Upper lobe of left lung (tissue), 4 donors: ENCODE data around the gene IVNS1ABP.

Experiments used
- POLR2A ChIP-seq, 4 donors: fragments of 450-650 bp; IDR thresholded peaks; one replicate each; pipeline ENCODE4 v1.5.1; 2016 to 2017; ENCODE audit warnings: antibody characterized with exemption in 4 of 4, mild to moderate bottlenecking in 2 of 4
- TF ChIP-seq, protein P1 (sequence below), 6 experiments: fragments of 450-650 bp in 4 of 6; fragments of 200-600 bp in 2 of 6; sonication (generic) in 2 of 6; IDR thresholded peaks; one replicate each; pipeline ENCODE4 v1.5.1; 2016 to 2019; ENCODE audit warnings: antibody characterized with exemption in 6 of 6

DNA sequence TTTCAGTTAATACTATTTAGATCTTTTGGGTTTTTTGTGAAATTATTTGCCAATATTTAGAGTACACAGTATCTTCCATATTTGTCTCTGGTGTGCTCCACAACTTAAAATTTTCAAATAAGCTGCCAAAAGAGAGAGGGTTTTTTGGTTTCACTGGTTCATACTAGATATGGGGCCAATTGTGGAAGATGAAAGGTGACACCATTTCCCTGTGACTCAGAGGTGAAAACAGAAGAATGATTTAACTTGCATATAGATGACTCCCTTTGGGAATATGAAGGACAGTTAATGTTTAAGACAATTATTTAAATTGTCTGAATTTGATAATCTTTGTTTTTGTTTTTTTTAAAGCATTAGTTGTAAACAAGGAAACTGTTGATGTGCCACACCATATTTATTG is 37.5 kb downstream of the IVNS1ABP start:
- TF ChIP-seq, protein P1, sequence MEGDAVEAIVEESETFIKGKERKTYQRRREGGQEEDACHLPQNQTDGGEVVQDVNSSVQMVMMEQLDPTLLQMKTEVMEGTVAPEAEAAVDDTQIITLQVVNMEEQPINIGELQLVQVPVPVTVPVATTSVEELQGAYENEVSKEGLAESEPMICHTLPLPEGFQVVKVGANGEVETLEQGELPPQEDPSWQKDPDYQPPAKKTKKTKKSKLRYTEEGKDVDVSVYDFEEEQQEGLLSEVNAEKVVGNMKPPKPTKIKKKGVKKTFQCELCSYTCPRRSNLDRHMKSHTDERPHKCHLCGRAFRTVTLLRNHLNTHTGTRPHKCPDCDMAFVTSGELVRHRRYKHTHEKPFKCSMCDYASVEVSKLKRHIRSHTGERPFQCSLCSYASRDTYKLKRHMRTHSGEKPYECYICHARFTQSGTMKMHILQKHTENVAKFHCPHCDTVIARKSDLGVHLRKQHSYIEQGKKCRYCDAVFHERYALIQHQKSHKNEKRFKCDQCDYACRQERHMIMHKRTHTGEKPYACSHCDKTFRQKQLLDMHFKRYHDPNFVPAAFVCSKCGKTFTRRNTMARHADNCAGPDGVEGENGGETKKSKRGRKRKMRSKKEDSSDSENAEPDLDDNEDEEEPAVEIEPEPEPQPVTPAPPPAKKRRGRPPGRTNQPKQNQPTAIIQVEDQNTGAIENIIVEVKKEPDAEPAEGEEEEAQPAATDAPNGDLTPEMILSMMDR (IDR thresholded peaks at IDR 0.05) = no peak
- TF ChIP-seq POLR2A (IDR thresholded peaks at IDR 0.05) = no peak
